ENCODE data around the gene ARNT2. TPM values are rescaled to one million over a fixed set of nuclear protein-coding genes. Genes with fewer than 3 reads are reported as not detected.

ARNT2 gene
- total and polyA plus RNA-seq, 2 donors (not counting 1 experiment from before 2014, with no cell fraction given), result 15.5 to 61.2 TPM

DNA sequence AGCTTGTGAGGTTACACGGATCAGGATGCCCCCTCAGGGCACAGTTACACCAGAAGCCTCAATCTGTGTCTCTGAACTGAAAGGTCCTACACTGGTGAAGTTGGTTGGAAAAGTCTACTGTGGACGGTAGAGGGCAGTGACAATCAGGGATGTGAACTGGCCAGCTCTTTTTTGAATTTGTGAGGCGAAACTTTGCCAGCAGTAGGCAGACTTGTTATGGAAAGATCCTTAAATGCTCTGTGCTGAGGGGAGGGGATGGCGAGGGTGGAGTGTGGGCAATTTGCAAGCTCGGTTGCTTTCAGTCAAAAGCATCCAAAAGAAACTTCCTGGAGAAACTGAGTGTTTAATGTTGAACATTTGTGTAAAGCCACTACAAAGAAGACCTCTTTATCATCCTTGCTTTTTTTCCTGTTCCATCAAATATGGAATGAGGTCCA is 163.6 kb downstream of the ARNT2 start:
- no peak overlapping the region for H3K9ac ChIP-seq (ENCODE audit: insufficient read depth, low read length)
- H3K4me1 ChIP-seq (ENCODE audit: control insufficient read depth, extremely low read depth, insufficient read depth, low read length), result peaks cover 8% of the 10 kb centered on the region
- no peak overlapping the region for H3K4me2 ChIP-seq (ENCODE audit: extremely low read depth, insufficient read depth, low read length)
- H3K27me3 ChIP-seq (ENCODE audit: control insufficient read depth, insufficient read depth, low read length), result no peaks in the 10 kb centered on the region
- no peak overlapping the region for H2AFZ ChIP-seq (ENCODE audit: low read length)
- TF ChIP-seq EZH2 (IDR thresholded peaks at IDR 0.05; ENCODE audit: low read length, missing control alignments) (no peak), CTCF (conservative IDR thresholded peaks at IDR 0.05 in 1 of 2, IDR thresholded peaks at IDR 0.05 in 1 of 2; ENCODE audit: low read depth in 1 of 2, low read length in 2 of 2) (peak; percentile 85 to 88)
- no peak overlapping the region for H3K27ac ChIP-seq (ENCODE audit: insufficient read depth, low read length)
- H4K20me1 ChIP-seq (ENCODE audit: control insufficient read depth, extremely low read depth, insufficient read depth, low read length), result no peaks in the 10 kb centered on the region
- H3K36me3 ChIP-seq (ENCODE audit: control insufficient read depth, insufficient read depth, low read length), result peaks cover 10% of the 10 kb centered on the region
- no peaks in the 10 kb centered on the region for H3K9me3 ChIP-seq (ENCODE audit: control insufficient read depth, insufficient read depth, low read depth, low read length)
- H3K4me3 ChIP-seq (replicated peaks in 1 of 4; ENCODE audit: control extremely low read depth in 1 of 4, insufficient read depth in 1 of 4, low read depth in 3 of 4, low read length in 4 of 4), result no peak overlapping the region
- H3K79me2 ChIP-seq (ENCODE audit: control insufficient read depth, insufficient read depth, low read length), result no peaks in the 10 kb centered on the region
- DNase-seq (ENCODE audit: low read depth in 2 of 2), result peak; percentile 83 to 87

GRCh38 chr15:80568298-80568697 is 164.1 kb downstream of the ARNT2 start:
- no peak overlapping the region for H3K27ac ChIP-seq (ENCODE audit: insufficient read depth, low read length)
- H3K4me1 ChIP-seq (ENCODE audit: control insufficient read depth, extremely low read depth, insufficient read depth, low read length), result peaks cover 8% of the 10 kb centered on the region
- H3K4me2 ChIP-seq (ENCODE audit: extremely low read depth, insufficient read depth, low read length), result no peak overlapping the region
- no peak overlapping the region for H3K9ac ChIP-seq (ENCODE audit: insufficient read depth, low read length)
- H3K9me3 ChIP-seq (ENCODE audit: control insufficient read depth, insufficient read depth, low read depth, low read length), result no peaks in the 10 kb centered on the region
- H3K79me2 ChIP-seq (ENCODE audit: control insufficient read depth, insufficient read depth, low read length), result no peaks in the 10 kb centered on the region
- H3K36me3 ChIP-seq (ENCODE audit: control insufficient read depth, insufficient read depth, low read length), result peaks cover 10% of the 10 kb centered on the region
- H3K4me3 ChIP-seq (replicated peaks in 1 of 4; ENCODE audit: control extremely low read depth in 1 of 4, insufficient read depth in 1 of 4, low read depth in 3 of 4, low read length in 4 of 4), result no peak overlapping the region
- H4K20me1 ChIP-seq (ENCODE audit: control insufficient read depth, extremely low read depth, insufficient read depth, low read length), result no peaks in the 10 kb centered on the region
- DNase-seq (ENCODE audit: low read depth in 2 of 2), result peak; percentile 9 to 83
- no peaks in the 10 kb centered on the region for H3K27me3 ChIP-seq (ENCODE audit: control insufficient read depth, insufficient read depth, low read length)
- TF ChIP-seq CTCF (conservative IDR thresholded peaks at IDR 0.05 in 1 of 2, IDR thresholded peaks at IDR 0.05 in 1 of 2; ENCODE audit: low read depth in 1 of 2, low read length in 2 of 2) (no peak), EZH2 (IDR thresholded peaks at IDR 0.05; ENCODE audit: low read length, missing control alignments) (no peak)
- no peak overlapping the region for H2AFZ ChIP-seq (ENCODE audit: low read length)

GRCh38 chr15:80568876-80569605 is 164.9 kb downstream of the ARNT2 start:
- H3K36me3 ChIP-seq (ENCODE audit: control insufficient read depth, insufficient read depth, low read length), result peaks cover 7% of the 10 kb centered on the region
- H3K9me3 ChIP-seq (ENCODE audit: control insufficient read depth, insufficient read depth, low read depth, low read length), result no peaks in the 10 kb centered on the region
- no peak overlapping the region for H3K9ac ChIP-seq (ENCODE audit: insufficient read depth, low read length)
- H3K4me3 ChIP-seq (replicated peaks in 1 of 4; ENCODE audit: control extremely low read depth in 1 of 4, insufficient read depth in 1 of 4, low read depth in 3 of 4, low read length in 4 of 4), result no peak overlapping the region
- no peaks in the 10 kb centered on the region for H4K20me1 ChIP-seq (ENCODE audit: control insufficient read depth, extremely low read depth, insufficient read depth, low read length)
- no peak overlapping the region for H2AFZ ChIP-seq (ENCODE audit: low read length)
- no peak for DNase-seq (ENCODE audit: low read depth in 2 of 2)
- H3K27ac ChIP-seq (ENCODE audit: insufficient read depth, low read length), result no peak overlapping the region
- peaks cover 8% of the 10 kb centered on the region for H3K4me1 ChIP-seq (ENCODE audit: control insufficient read depth, extremely low read depth, insufficient read depth, low read length)
- H3K27me3 ChIP-seq (ENCODE audit: control insufficient read depth, insufficient read depth, low read length), result no peaks in the 10 kb centered on the region
- no peaks in the 10 kb centered on the region for H3K79me2 ChIP-seq (ENCODE audit: control insufficient read depth, insufficient read depth, low read length)
- no peak for TF ChIP-seq EZH2 (IDR thresholded peaks at IDR 0.05; ENCODE audit: low read length, missing control alignments)
- TF ChIP-seq CTCF (conservative IDR thresholded peaks at IDR 0.05 in 1 of 2, IDR thresholded peaks at IDR 0.05 in 1 of 2; ENCODE audit: low read depth in 1 of 2, low read length in 2 of 2), result no peak
- no peak overlapping the region for H3K4me2 ChIP-seq (ENCODE audit: extremely low read depth, insufficient read depth, low read length)
